Stomach (tissue), 9 donors: ENCODE data around the gene PRMT7. TPM values are rescaled to one million over a fixed set of nuclear protein-coding genes. Genes with fewer than 3 reads are reported as not detected.

Experiments
- DNase-seq, 2 donors: peaks; one replicate each; pipeline versions ENCODE4 v3.0.0 to v3.0.0-alpha.2; 2013 to 2019
- H3K27ac ChIP-seq, 5 donors: fragments of 200-600 bp in 4 of 5; sonication (generic) in 4 of 5; one replicate each; pipeline ENCODE4 v1.5.1; 2013 to 2019; ENCODE audit warnings: mild to moderate bottlenecking in 1 of 5, moderate library complexity in 1 of 5
- H3K27me3 ChIP-seq, 3 donors: fragments of 200-600 bp; sonication (generic); one replicate each; pipeline ENCODE4 v1.5.1; 2017 to 2019; ENCODE audit warnings: mixed run types in 1 of 3
- H3K36me3 ChIP-seq, 4 donors: fragments of 200-600 bp; sonication (generic); 1 replicate in 3 of 4; 2 replicates in 1 of 4; pipeline ENCODE4 v1.5.1; 2016 to 2019
- H3K4me1 ChIP-seq, 4 donors: fragments of 200-600 bp; sonication (generic); one replicate each; pipeline ENCODE4 v1.5.1; 2016 to 2019
- H3K4me3 ChIP-seq, 4 donors: fragments of 200-600 bp; sonication (generic) in 3 of 4; one replicate each; pipeline ENCODE4 v1.5.1; 2016 to 2019; ENCODE audit warnings: mild to moderate bottlenecking in 1 of 4
- H3K9me3 ChIP-seq, 4 donors: fragments of 200-600 bp; sonication (generic); one replicate each; pipeline ENCODE4 v1.5.1; 2016 to 2019
- CTCF ChIP-seq, 7 experiments: fragments of 450-650 bp in 4 of 7; fragments of 200-600 bp in 3 of 7; sonication (generic) in 3 of 7; IDR thresholded peaks; one replicate each; pipeline ENCODE4 v1.5.1; 2016 to 2019; ENCODE audit warnings: antibody characterized with exemption in 7 of 7, control low read depth in 2 of 7, mild to moderate bottlenecking in 1 of 7
- EP300 ChIP-seq: sonication (generic); formaldehyde crosslinking; IDR thresholded peaks from one replicate; pipeline ENCODE4 v1.6.1; 2017; ENCODE audit warnings: antibody characterized with exemption
- POLR2A ChIP-seq, 4 donors: fragments of 450-650 bp; IDR thresholded peaks; one replicate each; pipeline ENCODE4 v1.6.1; 2016; ENCODE audit warnings: antibody characterized with exemption in 4 of 4, control low read depth in 2 of 4, mild to moderate bottlenecking in 1 of 4, moderate library complexity in 1 of 4
- POLR2AphosphoS5 ChIP-seq, 3 donors: sonication (generic); formaldehyde crosslinking; IDR thresholded peaks; one replicate each; pipeline ENCODE4 v1.6.1; 2016; ENCODE audit warnings: antibody characterized with exemption in 3 of 3
- WGBS, 5 donors: extraction: QIAGEN DNeasy Blood & Tissue Kit in 3 of 5; methylation state at CpG; one replicate each; pipeline versions ENCODE4 v1.1.5 to v1.1.7; 2013 to 2018; 5-methylcytosine and 5-hydroxymethylcytosine counted together
- intact Hi-C: fragments of 100-400 bp; cut with DNase I; formaldehyde crosslinking; loops from one replicate; pipeline ENCODE4 v1.15.1; 2023; ENCODE audit warnings: low total_unique reads
- polyA plus RNA-seq, 3 donors: library from polyadenylated mRNA; stranded (reverse); fragments of 200-250 nt; gene quantifications; one replicate each; pipeline ENCODE4 v1.2.3, GENCODE V29; 2013
- total RNA-seq, 5 donors: library from RNA; depleted of rRNA; stranded (reverse); fragments of >200 nt; gene quantifications; one replicate each; pipeline versions ENCODE4 v1.1.0 to v1.2.3, GENCODE V29; 2014 to 2016
- donor health status: healthy with polysubstance abuse.
- donor health status: Bipolar disorder and iron deficiency.
- donor health status: healthy.

Gene PRMT7
- total and polyA plus RNA-seq, 8 donors: 22.4 to 88.8 (median 37.2) TPM

- Histone ChIP-seq H3K4me1 (peaks cover 0 to 25% (median 8%) of the 10 kb centered on the region in 4 donors), H3K9me3 (no peaks in the 10 kb centered on the region), H3K4me3 (no peak overlapping the region), H3K36me3 (peaks cover 0 to 29% (median 9%) of the 10 kb centered on the region in 4 donors), H3K27ac (no peak overlapping the region), H3K27me3 (peaks cover 0 to 7% (median 0%) of the 10 kb centered on the region in 3 donors)
- no peak for TF ChIP-seq POLR2AphosphoS5 (IDR thresholded peaks at IDR 0.05)
- no peak for TF ChIP-seq POLR2A (IDR thresholded peaks at IDR 0.05)
- no peak for TF ChIP-seq EP300
- no peak for TF ChIP-seq CTCF (IDR thresholded peaks at IDR 0.05)
- DNase-seq: no peak
- 92 to 95% (median 93%) methylated on average over 3 of the region's 3 CpGs for WGBS, 5 donors
- intact Hi-C loops: no loop called here
Observed at GRCh38 chr16:68372381-68372720, 61.5 kb downstream of the PRMT7 start.

DNA sequence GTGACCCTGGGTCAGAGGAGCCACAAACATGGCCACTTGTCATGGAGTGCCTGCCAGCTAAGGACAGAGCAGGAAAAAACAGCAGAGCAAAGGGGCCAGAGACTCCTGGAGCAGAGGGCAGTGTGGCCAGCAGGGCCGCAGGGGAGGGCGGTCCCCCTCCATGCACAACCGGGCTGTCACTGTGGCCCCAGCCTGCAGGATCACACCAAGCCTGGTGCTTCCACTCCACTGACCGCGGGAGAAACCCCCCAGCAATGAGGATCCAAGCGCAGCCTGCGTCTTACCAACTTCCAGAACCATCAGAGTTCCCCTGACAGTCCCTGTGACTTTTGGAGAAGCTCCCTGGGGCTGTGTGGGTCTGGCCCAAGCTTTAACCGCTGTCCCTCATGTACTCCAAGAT is 62.0 kb downstream of the PRMT7 start:
- Histone ChIP-seq H3K36me3 (peaks cover 0 to 29% (median 9%) of the 10 kb centered on the region in 4 donors), H3K4me1 (peaks cover 0 to 29% (median 9%) of the 10 kb centered on the region in 4 donors), H3K27me3 (peaks cover 0 to 3% (median 0%) of the 10 kb centered on the region in 3 donors), H3K4me3 (no peak overlapping the region), H3K27ac (no peak overlapping the region), H3K9me3 (no peaks in the 10 kb centered on the region)
- TF ChIP-seq CTCF (IDR thresholded peaks at IDR 0.05) (no peak), POLR2A (IDR thresholded peaks at IDR 0.05) (no peak), EP300 (no peak), POLR2AphosphoS5 (IDR thresholded peaks at IDR 0.05) (no peak)
- intact Hi-C loops: no loop called here
- DNase-seq: no peak
- 89 to 97% (median 92%) methylated on average over 6 to 8 of the region's 8 CpGs for WGBS, 5 donors

DNA sequence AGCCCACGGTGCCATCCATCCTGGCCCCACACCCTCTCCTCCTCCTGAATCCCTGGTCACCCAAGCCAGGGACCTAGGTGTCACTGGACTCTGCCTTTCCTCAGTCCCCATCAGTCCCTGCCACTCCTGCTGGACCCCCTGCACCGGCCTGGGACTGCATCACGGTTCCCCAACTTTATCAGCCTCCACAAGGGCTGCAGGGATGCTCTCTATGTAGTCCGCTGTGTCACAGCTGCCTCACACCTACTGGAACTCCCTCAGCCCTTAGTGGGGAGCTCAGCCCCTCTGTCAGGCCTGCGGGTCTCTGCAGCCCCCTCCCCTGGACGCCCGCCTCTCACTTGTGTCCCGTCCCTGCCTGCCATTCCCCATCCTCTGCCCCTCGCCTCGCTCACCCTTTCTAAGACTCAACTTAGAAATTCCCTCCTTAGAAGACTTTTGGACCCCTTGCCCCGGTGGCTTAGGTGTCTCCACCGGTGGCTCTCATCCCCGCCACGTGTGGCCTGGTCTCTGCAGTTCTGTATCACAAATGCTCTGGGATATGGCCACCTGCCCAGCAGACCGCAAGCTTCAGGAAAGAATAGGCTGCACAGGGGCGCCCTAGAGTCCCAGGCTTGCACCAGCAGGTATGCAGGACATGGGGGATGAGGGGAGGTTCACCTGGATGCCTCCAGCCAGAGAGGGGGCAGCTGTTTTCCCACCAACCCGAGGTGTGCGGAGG is 62.9 kb downstream of the PRMT7 start:
- Histone ChIP-seq H3K27ac (no peak overlapping the region), H3K27me3 (no peaks in the 10 kb centered on the region), H3K4me3 (no peak overlapping the region), H3K9me3 (no peaks in the 10 kb centered on the region), H3K4me1 (peaks cover 0 to 31% (median 11%) of the 10 kb centered on the region in 4 donors), H3K36me3 (peaks cover 0 to 29% (median 9%) of the 10 kb centered on the region in 4 donors)
- TF ChIP-seq POLR2AphosphoS5 (IDR thresholded peaks at IDR 0.05) (no peak), EP300 (no peak), CTCF (IDR thresholded peaks at IDR 0.05) (no peak), POLR2A (IDR thresholded peaks at IDR 0.05) (no peak)
- peak in 1 of 2 donors; percentile 51 for DNase-seq
- intact Hi-C loops: no loop called here
- WGBS, 5 donors: 58 to 73% (median 71%) methylated on average over 18 of the region's 18 CpGs

- intact Hi-C loops: no loop called here
Observed at GRCh38 chr16:68374246-68374805, 63.5 kb downstream of the PRMT7 start.

More at GRCh38 chr16:68374246-68374805, 63.5 kb downstream of the PRMT7 start:
- 25 to 72% (median 62%) methylated on average over 7 to 10 of the region's 10 CpGs for WGBS, 5 donors
- Histone ChIP-seq H3K36me3 (peaks cover 0 to 29% (median 9%) of the 10 kb centered on the region in 4 donors), H3K4me1 (peaks cover 0 to 31% (median 11%) of the 10 kb centered on the region in 4 donors), H3K4me3 (no peak overlapping the region), H3K27me3 (no peaks in the 10 kb centered on the region), H3K9me3 (no peaks in the 10 kb centered on the region), H3K27ac (no peak overlapping the region)
- no peak for TF ChIP-seq POLR2A (IDR thresholded peaks at IDR 0.05)
- no peak for TF ChIP-seq CTCF (IDR thresholded peaks at IDR 0.05)
- no peak for TF ChIP-seq EP300
- no peak for TF ChIP-seq POLR2AphosphoS5 (IDR thresholded peaks at IDR 0.05)
- peak in 1 of 2 donors; percentile 68 for DNase-seq
